Dermis blood vessel endothelial cell (primary cell): ENCODE measurements around the gene ULK4. TPM values are rescaled to one million over a fixed set of nuclear protein-coding genes. Genes with fewer than 3 reads are reported as not detected.
A peak's percentile ranks its signal among the peaks of the same experiment; 100 is the strongest.
"Not testable (repeated sequence)": the region's sequence is repeated elsewhere in the genome, so short reads cannot be mapped to it uniquely, and the experiment has no call there.

Experiments used
- DNase-seq: peaks from one replicate; pipeline ENCODE4 v3.0.0; 2010
- total RNA-seq: library from RNA; depleted of rRNA; stranded (reverse); fragments of >200 nt; gene quantifications from 2 replicates; pipeline ENCODE4 v1.2.3, GENCODE V29; 2014

ULK4 gene
- total RNA-seq, 1 donor from 2014 or later = 25.2 TPM

- DNase-seq = no peak
These were observed 535.4 kb downstream of the ULK4 start for GRCh38 chr3:41426485-41426884.

- no peak for DNase-seq
These were observed 537.2 kb downstream of the ULK4 start for GRCh38 chr3:41424543-41425300.

- DNase-seq = no peak
These were observed 542.1 kb downstream of the ULK4 start for GRCh38 chr3:41419809-41420208.

GRCh38 chr3:41418961-41419691 is 542.8 kb downstream of the ULK4 start:
- DNase-seq = peak; percentile 0

GRCh38 chr3:41417574-41417973 is 544.3 kb downstream of the ULK4 start:
- no peak for DNase-seq

- no peak for DNase-seq
These were observed 550.8 kb downstream of the ULK4 start for GRCh38 chr3:41411065-41411464.

- no peak for DNase-seq
These were observed 556.4 kb downstream of the ULK4 start for GRCh38 chr3:41405466-41405865.

- no peak for DNase-seq
These were observed 557.3 kb downstream of the ULK4 start for GRCh38 chr3:41404582-41404981.

- no peak for DNase-seq
These were observed 567.0 kb downstream of the ULK4 start for GRCh38 chr3:41394896-41395295.

- not testable (repeated sequence) for DNase-seq
These were observed 591.0 kb downstream of the ULK4 start for GRCh38 chr3:41370765-41371535.

- DNase-seq = no peak
These were observed 591.6 kb downstream of the ULK4 start for GRCh38 chr3:41370307-41370706.

- DNase-seq = no peak
These were observed 592.1 kb downstream of the ULK4 start for GRCh38 chr3:41369838-41370237.

GRCh38 chr3:41365973-41366372 is 595.9 kb downstream of the ULK4 start:
- DNase-seq = no peak

GRCh38 chr3:41364736-41365135 is 597.2 kb downstream of the ULK4 start:
- no peak for DNase-seq

GRCh38 chr3:41363830-41364523 is 597.9 kb downstream of the ULK4 start:
- no peak for DNase-seq

GRCh38 chr3:41362638-41363559 is 599.0 kb downstream of the ULK4 start:
- no peak for DNase-seq

GRCh38 chr3:41357271-41357670 is 604.6 kb downstream of the ULK4 start:
- no peak for DNase-seq

GRCh38 chr3:41356775-41357174 is 605.1 kb downstream of the ULK4 start:
- DNase-seq = no peak

GRCh38 chr3:41352510-41352909 is 609.4 kb downstream of the ULK4 start:
- DNase-seq = no peak

- no peak for DNase-seq
These were observed 611.5 kb downstream of the ULK4 start for GRCh38 chr3:41350441-41350840.

GRCh38 chr3:41348401-41348800 is 613.5 kb downstream of the ULK4 start:
- DNase-seq = no peak
